ENCODE data around the gene DAGLA.
A peak's percentile ranks its signal among the peaks of the same experiment; 100 is the strongest.
"Not testable (repeated sequence)": the region's sequence is repeated elsewhere in the genome, so short reads cannot be mapped to it uniquely, and the experiment has no call there.

The DAGLA gene

GRCh38 chr11:61679893-61680621 is at the start of gene DAGLA:
DAGLA (plus strand) TSS chr11:61680391; CDS start chr11:61720156, 39,765 bp downstream.
- peak; percentile 69 to 72 for DNase-seq

- no peak for DNase-seq
These were observed 48.1 kb upstream of the DAGLA start for GRCh38 chr11:61632096-61632495.

- DNase-seq, result no peak
These were observed 44.9 kb upstream of the DAGLA start for GRCh38 chr11:61635304-61635703.

- no peak for DNase-seq
These were observed 44.4 kb upstream of the DAGLA start for GRCh38 chr11:61635787-61636186.

GRCh38 chr11:61636676-61637075 is 43.5 kb upstream of the DAGLA start:
- DNase-seq, result no peak

- DNase-seq, result no peak
These were observed 42.9 kb upstream of the DAGLA start for GRCh38 chr11:61637277-61637676.

GRCh38 chr11:61639816-61640443 is 40.3 kb upstream of the DAGLA start:
- DNase-seq, result no peak

- DNase-seq, result no peak
These were observed 38.0 kb upstream of the DAGLA start for GRCh38 chr11:61642162-61642561.

- no peak for DNase-seq
These were observed 34.9 kb upstream of the DAGLA start for GRCh38 chr11:61645179-61645868.

GRCh38 chr11:61647529-61647928 is 32.7 kb upstream of the DAGLA start:
- DNase-seq, result no peak

GRCh38 chr11:61650781-61651571 is 29.2 kb upstream of the DAGLA start:
- DNase-seq, result no peak

- no peak for DNase-seq
These were observed 28.1 kb upstream of the DAGLA start for GRCh38 chr11:61652135-61652534.

GRCh38 chr11:61654397-61654829 is 25.8 kb upstream of the DAGLA start:
- no peak for DNase-seq

- not testable (repeated sequence) for DNase-seq
These were observed 24.7 kb upstream of the DAGLA start for GRCh38 chr11:61655266-61656159.

- DNase-seq, result no peak
These were observed 23.7 kb upstream of the DAGLA start for GRCh38 chr11:61656347-61657077.

GRCh38 chr11:61657566-61658290 is 22.5 kb upstream of the DAGLA start:
- no peak for DNase-seq

- DNase-seq, result no peak
These were observed 20.6 kb upstream of the DAGLA start for GRCh38 chr11:61659413-61660196.

GRCh38 chr11:61660997-61661396 is 19.2 kb upstream of the DAGLA start:
- DNase-seq, result not testable (repeated sequence)

- DNase-seq, result no peak
These were observed 13.4 kb upstream of the DAGLA start for GRCh38 chr11:61666684-61667297.

Measured in activated CD4-positive, alpha-beta T cell treated with anti-CD3 and anti-CD28 coated beads, Interleukin-2, amount 50 U/mL, for 48 hours (primary cell).